GM23338 (cell line): ENCODE results near the gene OTUD3. TPM values are rescaled to one million over a fixed set of nuclear protein-coding genes. Genes with fewer than 3 reads are reported as not detected.

ENCODE experiments used
- ATAC-seq: fragments of 200-7000 bp; cut with Tn5 transposase; 3 replicates; pipeline ENCODE4 v1.9.1; 2020
- DNase-seq: peaks from one replicate; pipeline ENCODE4 v3.0.0-alpha.2; 2015; ENCODE audit warnings: low spot score
- H2AFZ ChIP-seq: fragments of 200-600 bp; sonication (generic); 2 replicates; pipeline ENCODE4 v1.8.0; 2016; ENCODE audit warnings: antibody characterized with exemption, mild to moderate bottlenecking, moderate library complexity
- H3F3A ChIP-seq: fragments of 200-600 bp; sonication (generic); replicated peaks from 2 replicates; pipeline ENCODE4 v1.8.0; 2017; ENCODE audit warnings: antibody characterized with exemption, mixed run types, low read depth
- H3K27ac ChIP-seq: fragments of 200-600 bp; sonication (generic); 2 replicates; pipeline ENCODE4 v1.6.1; 2016; ENCODE audit warnings: low read depth
- H3K27me3 ChIP-seq: fragments of 200-600 bp; sonication (generic); 2 replicates; pipeline ENCODE4 v1.8.0; 2016; ENCODE audit warnings: mild to moderate bottlenecking, mixed run types, moderate library complexity; ENCODE audit not compliant: insufficient read depth
- H3K36me3 ChIP-seq: fragments of 200-600 bp; sonication (generic); 2 replicates; pipeline ENCODE4 v1.8.0; 2016; ENCODE audit warnings: mild to moderate bottlenecking; ENCODE audit not compliant: insufficient read depth
- H3K4me1 ChIP-seq: fragments of 200-600 bp; sonication (generic); 2 replicates; pipeline ENCODE4 v1.8.0; 2016; ENCODE audit warnings: mild to moderate bottlenecking, moderate library complexity; ENCODE audit not compliant: insufficient read depth
- H3K4me2 ChIP-seq: fragments of 200-600 bp; sonication (generic); 2 replicates; pipeline ENCODE4 v1.7.1; 2017; ENCODE audit warnings: mixed run types
- H3K4me3 ChIP-seq: fragments of 200-600 bp; sonication (generic); 2 replicates; pipeline ENCODE4 v1.6.1; 2016; ENCODE audit warnings: mixed run types
- H3K79me2 ChIP-seq: fragments of 200-600 bp; sonication (generic); replicated peaks from 2 replicates; pipeline ENCODE4 v1.8.0; 2017; ENCODE audit warnings: mild to moderate bottlenecking; ENCODE audit not compliant: insufficient read depth
- H3K9me2 ChIP-seq: fragments of 200-600 bp; sonication (generic); 2 replicates; pipeline ENCODE4 v1.8.0; 2017; ENCODE audit not compliant: insufficient read depth
- H4K20me1 ChIP-seq: fragments of 200-600 bp; sonication (generic); replicated peaks from 2 replicates; pipeline ENCODE4 v1.8.0; 2017; ENCODE audit warnings: mild to moderate bottlenecking; ENCODE audit not compliant: insufficient read depth
- H3K27ac Mint-ChIP-seq: 2 replicates; pipeline ENCODE4 v1.8.0; 2020; ENCODE audit warnings: inconsistent platforms, mild to moderate bottlenecking, moderate library complexity, mixed read lengths
- H3K27me3 Mint-ChIP-seq: 3 replicates; pipeline ENCODE4 v1.8.0; 2022; ENCODE audit warnings: low read depth, mild to moderate bottlenecking, moderate library complexity, mixed read lengths, inconsistent platforms; ENCODE audit not compliant: insufficient read depth, poor library complexity
- H3K36me3 Mint-ChIP-seq: 3 replicates; pipeline ENCODE4 v1.8.0; 2021; ENCODE audit warnings: low read depth, mild to moderate bottlenecking, inconsistent platforms, moderate library complexity, mixed read lengths
- H3K4me1 Mint-ChIP-seq: 3 replicates; pipeline ENCODE4 v1.8.0; 2020; ENCODE audit warnings: mild to moderate bottlenecking, inconsistent platforms, mixed read lengths
- H3K4me3 Mint-ChIP-seq: 3 replicates; pipeline ENCODE4 v1.8.0; 2021; ENCODE audit warnings: moderate library complexity, mild to moderate bottlenecking, inconsistent platforms, mixed read lengths
- H3K9me3 Mint-ChIP-seq: 3 replicates; pipeline ENCODE4 v1.8.0; 2020; ENCODE audit warnings: moderate library complexity, mild to moderate bottlenecking, inconsistent platforms, mixed read lengths
- CREB1 ChIP-seq: fragments of 250-450 bp; sonication (Bioruptor Pico); IDR thresholded peaks from 2 replicates; pipeline ENCODE4 v1.5.0; 2020; ENCODE audit warnings: low read depth, mild to moderate bottlenecking, moderate library complexity
- EZH2 ChIP-seq: fragments of 200-600 bp; sonication (generic); IDR thresholded peaks from one replicate; pipeline ENCODE4 v1.8.0; 2017; ENCODE audit warnings: antibody characterized with exemption, mild to moderate bottlenecking, low read depth; ENCODE audit not compliant: unreplicated experiment
- EZH2phosphoT487 ChIP-seq: fragments of 200-600 bp; sonication (generic); IDR thresholded peaks from one replicate; pipeline ENCODE4 v1.8.1; 2018; ENCODE audit warnings: antibody characterized with exemption; ENCODE audit not compliant: unreplicated experiment
- JUNB ChIP-seq: IDR thresholded peaks from one replicate; pipeline ENCODE4 v1.6.1; 2016; ENCODE audit warnings: antibody characterized with exemption; ENCODE audit not compliant: unreplicated experiment
- POLR2AphosphoS5 ChIP-seq: IDR thresholded peaks from 2 replicates; pipeline ENCODE4 v1.6.1; 2016; ENCODE audit warnings: antibody characterized with exemption, low read depth
- STAT1 ChIP-seq: IDR thresholded peaks from one replicate; pipeline ENCODE4 v1.6.1; 2016; ENCODE audit warnings: antibody characterized with exemption; ENCODE audit not compliant: unreplicated experiment
- ZNF331 ChIP-seq: fragments of 250-450 bp; sonication (Bioruptor Pico); IDR thresholded peaks from 2 replicates; pipeline ENCODE4 v1.5.0; 2020; ENCODE audit warnings: low read depth, mild to moderate bottlenecking, moderate library complexity
- ZNF462 ChIP-seq: fragments of 250-450 bp; sonication (Bioruptor Pico); IDR thresholded peaks from 2 replicates; pipeline ENCODE4 v1.5.0; 2020; ENCODE audit warnings: mild to moderate bottlenecking, moderate library complexity
- polyA plus RNA-seq: library from polyadenylated mRNA; unstranded; fragments of >200 nt; fragmentation: Nextera tagmentation; extraction: Ambion mirVana; gene quantifications from 2 replicates; pipeline ENCODE4 v1.2.1, GENCODE V29; 2016
- total RNA-seq: library from RNA; depleted of rRNA; stranded (reverse); fragments of >200 nt; shearing (Covaris generic); gene quantifications from 2 replicates; pipeline ENCODE4 v1.2.3, GENCODE V29; 2014
- TF ChIP-seq, protein P1 (sequence below): IDR thresholded peaks from 2 replicates; pipeline ENCODE4 v1.6.1; 2016; ENCODE audit warnings: antibody characterized with exemption
- TF ChIP-seq, protein P2 (sequence below), 2 experiments: fragments of 200-600 bp in 1 of 2; sonication (generic) in 1 of 2; conservative IDR thresholded peaks; 2 replicates each; pipeline versions ENCODE4 v1.5.1 to v1.6.1; 2016 to 2017; ENCODE audit warnings: antibody characterized with exemption in 2 of 2, low read depth in 2 of 2, mild to moderate bottlenecking in 2 of 2, moderate library complexity in 1 of 2

OTUD3 gene
- total and polyA plus RNA-seq, 2 experiments from 2014 or later, result 3.0 to 12.9 TPM

DNA sequence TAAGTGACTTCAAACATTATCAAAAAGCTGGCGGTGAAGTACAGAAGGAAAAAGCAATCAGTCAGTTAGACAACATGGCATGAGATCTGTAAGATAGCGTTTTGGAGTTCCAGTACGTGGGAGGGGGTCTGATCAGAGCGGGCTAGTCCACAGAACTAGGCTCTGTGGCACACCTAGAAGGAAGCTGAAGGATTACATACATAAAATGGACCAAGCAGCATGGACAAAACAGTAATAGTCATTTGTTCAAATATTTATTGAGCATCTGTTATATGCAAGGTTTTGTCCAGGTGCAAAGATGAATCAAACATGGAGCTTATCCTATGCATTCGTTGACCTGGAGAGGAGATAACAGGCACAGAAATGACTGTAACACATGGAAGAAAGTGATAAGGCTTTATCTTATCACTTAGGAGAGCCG is 64.1 kb downstream of the OTUD3 start (continued):
- no peak for TF ChIP-seq STAT1
- TF ChIP-seq, protein P1, sequence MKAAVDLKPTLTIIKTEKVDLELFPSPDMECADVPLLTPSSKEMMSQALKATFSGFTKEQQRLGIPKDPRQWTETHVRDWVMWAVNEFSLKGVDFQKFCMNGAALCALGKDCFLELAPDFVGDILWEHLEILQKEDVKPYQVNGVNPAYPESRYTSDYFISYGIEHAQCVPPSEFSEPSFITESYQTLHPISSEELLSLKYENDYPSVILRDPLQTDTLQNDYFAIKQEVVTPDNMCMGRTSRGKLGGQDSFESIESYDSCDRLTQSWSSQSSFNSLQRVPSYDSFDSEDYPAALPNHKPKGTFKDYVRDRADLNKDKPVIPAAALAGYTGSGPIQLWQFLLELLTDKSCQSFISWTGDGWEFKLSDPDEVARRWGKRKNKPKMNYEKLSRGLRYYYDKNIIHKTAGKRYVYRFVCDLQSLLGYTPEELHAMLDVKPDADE, result no peak

GRCh38 chr1:19946971-19947370 is 64.8 kb downstream of the OTUD3 start:
- H3K36me3 Mint-ChIP-seq, result no peaks in the 10 kb centered on the region
- Histone ChIP-seq H4K20me1 (no peaks in the 10 kb centered on the region), H3K27ac (no peak overlapping the region), H2AFZ (no peak overlapping the region), H3K4me3 (no peak overlapping the region), H3K4me2 (no peak overlapping the region), H3K27me3 (no peaks in the 10 kb centered on the region), H3K79me2 (no peaks in the 10 kb centered on the region), H3F3A (no peaks in the 10 kb centered on the region), H3K4me1 (0 out of 2 replicates have a peak, but pooled peaks cover 3% of the 10 kb centered on the region), H3K36me3 (no peaks in the 10 kb centered on the region), H3K9me2 (no peaks in the 10 kb centered on the region)
- H3K9me3 Mint-ChIP-seq, result 0 out of 3 replicates have a peak, but pooled peaks cover 3% of the 10 kb centered on the region
- H3K4me1 Mint-ChIP-seq, result peaks cover 13% of the 10 kb centered on the region; the same call in 2 of the 3 replicates
- DNase-seq (no peak), ATAC-seq (no peak)
- H3K27me3 Mint-ChIP-seq, result peaks cover 1% of the 10 kb centered on the region
- H3K27ac Mint-ChIP-seq, result no peak overlapping the region
- TF ChIP-seq POLR2AphosphoS5 (no peak), CREB1 (CRISPR knock-in tag) (no peak), JUNB (no peak), STAT1 (no peak), EZH2phosphoT487 (no peak), ZNF331 (no peak), ZNF462 (CRISPR knock-in tag) (no peak), EZH2 (no peak)
- TF ChIP-seq, protein P2, sequence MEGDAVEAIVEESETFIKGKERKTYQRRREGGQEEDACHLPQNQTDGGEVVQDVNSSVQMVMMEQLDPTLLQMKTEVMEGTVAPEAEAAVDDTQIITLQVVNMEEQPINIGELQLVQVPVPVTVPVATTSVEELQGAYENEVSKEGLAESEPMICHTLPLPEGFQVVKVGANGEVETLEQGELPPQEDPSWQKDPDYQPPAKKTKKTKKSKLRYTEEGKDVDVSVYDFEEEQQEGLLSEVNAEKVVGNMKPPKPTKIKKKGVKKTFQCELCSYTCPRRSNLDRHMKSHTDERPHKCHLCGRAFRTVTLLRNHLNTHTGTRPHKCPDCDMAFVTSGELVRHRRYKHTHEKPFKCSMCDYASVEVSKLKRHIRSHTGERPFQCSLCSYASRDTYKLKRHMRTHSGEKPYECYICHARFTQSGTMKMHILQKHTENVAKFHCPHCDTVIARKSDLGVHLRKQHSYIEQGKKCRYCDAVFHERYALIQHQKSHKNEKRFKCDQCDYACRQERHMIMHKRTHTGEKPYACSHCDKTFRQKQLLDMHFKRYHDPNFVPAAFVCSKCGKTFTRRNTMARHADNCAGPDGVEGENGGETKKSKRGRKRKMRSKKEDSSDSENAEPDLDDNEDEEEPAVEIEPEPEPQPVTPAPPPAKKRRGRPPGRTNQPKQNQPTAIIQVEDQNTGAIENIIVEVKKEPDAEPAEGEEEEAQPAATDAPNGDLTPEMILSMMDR (conservative IDR thresholded peaks at IDR 0.05; ENCODE audit: low read depth in 2 of 2), result no peak
- TF ChIP-seq, protein P1, result no peak
- H3K4me3 Mint-ChIP-seq, result no peak overlapping the region
